HG02763 (cell line): ENCODE data around the gene HBEGF.

Experiments used
- ATAC-seq: cut with Tn5 transposase; IDR thresholded peaks from one replicate; pipeline ENCODE4 v1.9.1; 2021; ENCODE audit warnings: mild to moderate bottlenecking, moderate library complexity; ENCODE audit not compliant: unreplicated experiment

Gene HBEGF

GRCh38 chr5:140305471-140305870 lies 40.9 kb downstream of the HBEGF start:
- ATAC-seq = no peak

GRCh38 chr5:140303966-140304365 lies 42.4 kb downstream of the HBEGF start:
- ATAC-seq = no peak

- ATAC-seq = peak; percentile 95
These were observed 43.4 kb downstream of the HBEGF start, which contains the start of gene PFDN1 for GRCh38 chr5:140302786-140303639. Gene PFDN1, minus strand, starts transcription at chr5:140303101. Its CDS starts 28 bp downstream, at chr5:140303073.

GRCh38 chr5:140301136-140301535 lies 45.3 kb downstream of the HBEGF start:
- no peak for ATAC-seq

- ATAC-seq = no peak
These were observed 47.3 kb downstream of the HBEGF start for GRCh38 chr5:140299056-140299455.

- ATAC-seq = no peak
These were observed 48.2 kb downstream of the HBEGF start for GRCh38 chr5:140298183-140298601.

- no peak for ATAC-seq
These were observed 49.1 kb downstream of the HBEGF start for GRCh38 chr5:140297283-140297682.

- no peak for ATAC-seq
These were observed 50.1 kb downstream of the HBEGF start for GRCh38 chr5:140296289-140296688.

GRCh38 chr5:140295414-140295813 lies 51.0 kb downstream of the HBEGF start:
- ATAC-seq = no peak

- no peak for ATAC-seq
These were observed 51.6 kb downstream of the HBEGF start for GRCh38 chr5:140294753-140295152.

- no peak for ATAC-seq
These were observed 52.6 kb downstream of the HBEGF start for GRCh38 chr5:140293849-140294100.

GRCh38 chr5:140293091-140293848 lies 53.1 kb downstream of the HBEGF start:
- ATAC-seq = no peak

- no peak for ATAC-seq
These were observed 54.0 kb downstream of the HBEGF start for GRCh38 chr5:140292212-140293036.

GRCh38 chr5:140287801-140288521 lies 58.4 kb downstream of the HBEGF start:
- no peak for ATAC-seq

- ATAC-seq = no peak
These were observed 60.0 kb downstream of the HBEGF start for GRCh38 chr5:140286424-140286823.

GRCh38 chr5:140284013-140284412 lies 62.4 kb downstream of the HBEGF start:
- no peak for ATAC-seq
